ENCODE results near the gene APBA2.

APBA2 gene

GRCh38 chr15:29064731-29065130 lies 179.0 kb downstream of the APBA2 start:
- DNase-seq: no peak

GRCh38 chr15:29065571-29065970 lies 179.8 kb downstream of the APBA2 start:
- no peak for DNase-seq

- no peak for DNase-seq
Measured at GRCh38 chr15:29066310-29066709, 180.5 kb downstream of the APBA2 start.

GRCh38 chr15:29066838-29067237 lies 181.1 kb downstream of the APBA2 start:
- DNase-seq: no peak

- no peak for DNase-seq
Measured at GRCh38 chr15:29067949-29068348, 182.2 kb downstream of the APBA2 start.

GRCh38 chr15:29070471-29071231 lies 184.9 kb downstream of the APBA2 start:
- no peak for DNase-seq

- no peak for DNase-seq
Measured at GRCh38 chr15:29071232-29071881, 185.6 kb downstream of the APBA2 start.

- DNase-seq: no peak
Measured at GRCh38 chr15:29071882-29072273, 186.1 kb downstream of the APBA2 start.

- no peak for DNase-seq
Measured at GRCh38 chr15:29072444-29072843, 186.7 kb downstream of the APBA2 start.

- DNase-seq: no peak
Measured at GRCh38 chr15:29074045-29074444, 188.3 kb downstream of the APBA2 start.

- no peak for DNase-seq
Measured at GRCh38 chr15:29078541-29078940, 192.8 kb downstream of the APBA2 start.

GRCh38 chr15:29079479-29079878 lies 193.7 kb downstream of the APBA2 start:
- no peak for DNase-seq

GRCh38 chr15:29081781-29082180 lies 196.0 kb downstream of the APBA2 start:
- no peak for DNase-seq

GRCh38 chr15:29083161-29083560 lies 197.4 kb downstream of the APBA2 start:
- DNase-seq: no peak

- no peak for DNase-seq
Measured at GRCh38 chr15:29083858-29084257, 198.1 kb downstream of the APBA2 start.

- DNase-seq: no peak
Measured at GRCh38 chr15:29086001-29086400, 200.2 kb downstream of the APBA2 start.

GRCh38 chr15:29086891-29087290 lies 201.1 kb downstream of the APBA2 start:
- DNase-seq: no peak

- no peak for DNase-seq
Measured at GRCh38 chr15:29087521-29088285, 201.9 kb downstream of the APBA2 start.

GRCh38 chr15:29088666-29089065 lies 202.9 kb downstream of the APBA2 start:
- no peak for DNase-seq

- DNase-seq: no peak
Measured at GRCh38 chr15:29089731-29090616, 204.2 kb downstream of the APBA2 start.

- DNase-seq: peak; percentile 31 to 58 (median 38)
Measured at GRCh38 chr15:29090617-29091466, 205.1 kb downstream of the APBA2 start.

GRCh38 chr15:29091666-29092065 lies 205.9 kb downstream of the APBA2 start:
- no peak for DNase-seq

Measured in suppressor macrophage (primary cell).